GM18868 (cell line): ENCODE measurements around the gene GSX1.
"Not testable (repeated sequence)": the region's sequence is repeated elsewhere in the genome, so short reads cannot be mapped to it uniquely, and the experiment has no call there.

Experiments used
- ATAC-seq: cut with Tn5 transposase; IDR thresholded peaks from one replicate; pipeline ENCODE4 v1.9.1; 2021; ENCODE audit warnings: mild to moderate bottlenecking, moderate library complexity; ENCODE audit not compliant: unreplicated experiment

Gene GSX1

DNA sequence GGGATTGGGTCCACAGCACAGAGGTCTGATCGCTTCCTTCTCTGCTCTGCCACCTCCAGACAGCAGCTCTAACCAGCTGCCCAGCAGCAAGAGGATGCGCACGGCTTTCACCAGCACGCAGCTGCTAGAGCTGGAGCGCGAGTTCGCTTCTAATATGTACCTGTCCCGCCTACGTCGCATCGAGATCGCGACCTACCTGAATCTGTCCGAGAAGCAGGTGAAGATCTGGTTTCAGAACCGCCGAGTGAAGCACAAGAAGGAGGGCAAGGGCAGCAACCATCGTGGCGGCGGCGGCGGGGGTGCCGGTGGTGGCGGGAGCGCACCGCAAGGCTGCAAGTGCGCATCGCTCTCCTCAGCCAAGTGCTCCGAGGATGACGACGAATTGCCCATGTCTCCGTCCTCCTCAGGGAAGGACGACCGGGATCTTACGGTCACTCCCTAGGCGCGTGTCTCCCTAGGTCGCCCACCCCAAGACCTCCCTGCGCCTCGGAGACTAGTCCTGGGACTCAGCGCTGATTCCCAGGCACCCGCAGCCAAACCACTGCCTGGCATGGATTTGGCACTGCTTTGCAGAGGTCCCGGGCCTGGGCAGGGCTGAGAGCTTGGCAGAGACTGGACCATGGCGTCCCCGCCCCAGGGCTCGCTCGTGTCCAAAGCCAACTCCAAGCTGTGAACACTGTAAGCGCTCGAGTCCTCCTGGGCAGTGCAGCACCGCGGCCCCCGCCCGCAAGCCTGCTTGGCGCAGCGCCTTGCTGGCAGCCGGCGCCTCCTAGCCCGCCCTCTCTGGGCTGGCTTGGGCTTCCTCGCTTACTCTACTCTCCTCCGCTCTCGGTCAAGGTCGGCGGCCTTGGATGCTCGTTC is 1.5 kb downstream of the GSX1 start:
- no peak for ATAC-seq

DNA sequence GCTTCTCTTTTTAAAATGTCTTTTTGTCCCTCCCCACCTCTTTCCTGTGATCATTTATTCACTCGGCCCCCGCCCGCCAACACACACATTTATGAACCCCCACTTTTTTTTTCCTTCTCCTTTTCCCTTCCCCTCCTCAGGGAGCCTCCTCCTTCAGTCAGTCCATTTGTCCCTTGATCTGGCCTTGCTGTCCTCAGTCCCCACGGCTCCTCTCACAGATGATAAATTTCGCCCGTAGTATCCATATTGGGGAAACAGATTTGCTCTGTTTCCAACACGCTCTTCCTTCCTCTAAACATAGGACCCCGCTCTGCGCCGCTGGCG is 2.0 kb downstream of the GSX1 start:
- no peak for ATAC-seq

DNA sequence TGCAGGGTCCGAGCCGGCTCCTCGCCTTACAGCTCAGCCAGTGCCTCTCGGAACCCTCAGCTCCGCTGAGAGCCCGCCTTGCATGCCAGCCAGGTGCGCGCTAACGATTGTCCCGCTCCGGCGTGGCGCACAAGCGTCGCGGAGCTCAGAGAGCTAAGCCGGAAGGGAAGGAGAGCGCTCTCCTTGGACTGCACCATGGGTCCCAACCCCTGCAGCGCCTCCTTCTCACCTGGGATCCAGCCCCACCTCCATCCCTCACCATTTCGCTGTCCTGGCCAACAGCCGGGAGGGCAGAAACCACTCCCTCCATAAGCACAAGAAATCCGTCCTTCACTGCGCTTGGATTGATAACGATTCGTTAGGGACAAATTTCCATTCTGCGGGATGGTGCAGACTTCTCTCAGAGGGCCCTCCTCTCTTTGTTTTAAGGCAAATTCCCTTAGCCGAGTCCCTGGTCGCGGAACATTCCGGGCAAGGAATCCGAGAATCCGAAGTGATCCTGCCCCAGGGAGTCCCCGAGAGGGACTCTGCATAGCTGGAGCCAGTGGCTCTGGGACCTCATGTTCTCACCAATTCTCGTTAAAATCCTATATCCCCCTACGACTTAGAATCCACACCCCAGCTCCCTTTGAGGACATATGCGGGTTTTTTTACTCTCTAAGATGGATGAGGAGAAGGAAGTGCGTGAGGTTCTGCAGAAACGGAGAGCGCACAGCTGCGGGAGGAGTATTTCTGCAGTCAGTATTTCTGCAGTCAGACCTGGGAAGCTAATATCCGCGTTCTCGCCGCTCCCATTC is 2.8 kb downstream of the GSX1 start:
- ATAC-seq: no peak

DNA sequence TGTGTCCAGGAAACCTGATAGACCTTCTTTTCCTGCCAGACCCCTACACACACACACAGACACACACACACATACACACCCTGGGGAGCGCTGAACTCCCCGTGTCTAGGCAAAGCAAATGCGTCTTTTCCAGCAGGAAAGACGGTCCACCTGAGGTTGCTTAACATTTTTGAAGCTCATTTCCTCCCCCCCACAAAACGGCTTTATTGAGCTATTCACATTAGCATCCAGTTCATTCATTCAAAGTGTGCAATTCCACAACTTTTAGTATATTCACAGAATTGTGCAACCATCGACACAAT is 3.4 kb downstream of the GSX1 start:
- no peak for ATAC-seq

DNA sequence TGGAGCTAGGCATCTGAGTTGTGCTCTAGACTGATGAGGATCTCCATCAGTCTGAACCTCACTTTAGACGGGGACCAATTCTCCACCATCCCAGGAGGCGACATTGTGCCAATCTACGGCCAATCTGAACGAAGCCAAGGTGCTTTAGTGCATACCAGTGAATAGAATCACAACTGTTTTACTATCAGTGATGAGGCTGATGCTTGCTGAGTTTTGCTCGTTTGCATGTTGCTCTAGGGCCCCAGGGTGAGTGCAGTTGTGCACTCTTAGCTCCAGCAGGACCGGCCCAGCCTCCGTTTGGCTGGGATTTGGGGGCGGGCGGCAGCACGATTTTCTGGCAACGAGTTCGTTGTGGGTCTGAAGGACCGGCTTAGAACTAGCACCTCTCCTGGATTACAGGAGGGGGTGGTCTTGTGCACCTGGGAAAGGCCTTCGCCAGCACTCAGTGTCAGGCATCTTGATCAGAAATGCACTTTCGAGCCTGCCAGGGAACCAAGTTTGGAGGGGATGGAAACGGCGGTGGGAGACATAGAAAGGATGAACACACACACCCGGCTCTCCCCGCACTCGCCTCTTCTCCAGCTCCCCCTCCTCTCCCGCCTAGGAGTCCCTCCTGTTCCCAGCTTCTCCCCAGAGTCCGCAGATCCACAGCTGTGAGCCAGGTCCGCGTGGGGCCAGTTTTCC is 4.4 kb downstream of the GSX1 start:
- no peak for ATAC-seq

DNA sequence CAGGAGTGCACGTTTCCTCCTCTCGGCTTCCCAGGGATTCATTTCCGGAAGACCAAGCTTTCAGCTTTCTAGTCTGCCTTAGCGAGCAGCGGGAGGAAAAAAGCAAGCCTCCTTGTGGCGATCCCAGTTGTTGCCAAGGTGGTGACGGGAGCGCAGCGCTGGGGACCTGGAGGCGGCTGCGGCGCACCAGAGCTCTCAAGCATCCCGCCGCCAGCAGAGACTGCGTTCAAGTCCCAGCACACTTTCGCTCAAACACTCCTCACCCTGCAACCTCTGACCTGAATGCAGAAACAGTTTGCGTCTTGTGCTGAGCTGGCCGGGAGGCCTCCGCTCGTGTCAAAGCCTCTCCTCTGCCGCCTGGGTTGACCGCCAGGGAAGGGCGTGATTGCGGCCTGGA is 4.9 kb downstream of the GSX1 start:
- ATAC-seq: no peak

DNA sequence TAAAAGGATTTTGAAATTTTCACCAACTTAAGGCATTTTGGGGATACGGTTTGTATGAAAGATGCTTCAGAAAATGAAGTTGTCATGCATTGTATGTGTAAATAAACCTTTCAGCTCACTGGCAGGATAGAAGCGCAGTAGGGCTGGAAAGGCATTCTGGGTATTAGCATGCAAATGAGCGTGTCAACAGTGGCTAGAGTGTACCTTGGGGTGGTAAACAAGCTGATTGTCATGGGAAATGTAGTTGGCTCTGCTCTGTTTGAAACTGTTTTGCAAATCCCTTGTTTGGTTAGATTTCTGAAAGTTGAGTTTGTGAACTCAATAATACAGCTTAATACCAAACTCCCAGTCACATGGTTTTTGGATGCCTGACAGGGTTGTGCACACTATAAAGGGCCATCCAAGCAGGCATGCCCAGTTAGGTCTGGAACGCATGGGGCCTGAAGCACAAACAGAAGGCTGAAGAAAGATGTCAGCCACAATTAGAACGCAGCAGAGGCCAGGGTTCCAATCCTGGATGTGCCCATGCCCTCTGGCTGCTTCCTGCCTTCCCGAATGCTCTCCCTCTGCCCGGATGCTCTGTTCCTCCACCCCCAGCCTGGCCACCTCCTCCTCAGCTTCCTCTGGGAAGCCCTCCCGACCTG is 14.6 kb downstream of the GSX1 start:
- ATAC-seq: no peak

DNA sequence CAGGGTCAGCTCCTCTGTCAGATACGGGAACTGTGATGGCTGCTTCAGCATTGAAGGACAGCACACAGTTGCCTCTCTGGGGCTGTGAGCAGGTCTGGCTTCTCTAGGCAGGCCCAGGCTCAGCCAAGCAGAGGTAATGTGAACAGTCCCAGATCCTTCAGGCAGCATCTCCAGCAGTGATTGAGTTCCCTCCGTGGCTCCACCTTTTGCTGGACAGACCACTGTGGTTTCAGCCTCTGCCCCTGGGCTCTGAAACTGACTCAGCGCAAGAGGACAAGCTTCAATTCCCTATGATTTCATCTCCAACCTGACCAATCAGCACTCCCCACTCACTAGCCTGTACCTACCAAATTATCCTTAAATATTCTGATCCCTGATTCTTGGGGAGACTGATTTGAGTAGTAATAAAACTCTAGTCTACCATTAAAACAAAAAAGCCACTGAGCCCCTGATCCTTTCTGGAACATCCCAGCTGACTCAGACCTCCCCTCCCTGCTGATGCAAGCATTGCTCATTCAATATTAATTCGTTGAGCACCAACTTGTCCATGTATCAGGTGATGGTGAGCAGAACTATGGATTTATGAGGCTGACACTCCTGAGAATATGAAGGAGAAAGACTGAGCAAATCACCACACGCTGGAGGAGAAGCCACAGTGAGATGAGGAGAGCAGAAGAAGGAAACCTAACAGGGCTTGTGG is 16.7 kb downstream of the GSX1 start:
- no peak for ATAC-seq

DNA sequence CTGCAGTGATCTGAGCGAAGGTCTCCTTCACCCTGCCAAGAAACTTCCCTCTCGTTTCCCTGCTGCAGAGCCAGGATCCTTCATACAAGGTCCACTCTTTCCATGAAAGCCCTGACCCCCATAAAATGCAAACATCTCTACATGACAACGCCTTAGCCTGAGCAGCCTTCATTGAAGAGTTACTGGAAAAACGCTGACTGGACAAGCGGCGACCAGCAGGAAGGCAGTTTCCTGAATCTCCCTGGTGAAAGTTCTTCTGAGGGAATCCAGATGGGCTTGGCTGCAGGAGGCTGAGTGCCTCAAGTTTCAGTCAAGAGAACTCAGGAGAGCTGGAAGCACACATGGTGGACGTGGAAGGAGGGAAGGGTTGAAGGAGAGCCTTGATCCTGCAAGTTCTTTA is 17.7 kb downstream of the GSX1 start:
- ATAC-seq: no peak

DNA sequence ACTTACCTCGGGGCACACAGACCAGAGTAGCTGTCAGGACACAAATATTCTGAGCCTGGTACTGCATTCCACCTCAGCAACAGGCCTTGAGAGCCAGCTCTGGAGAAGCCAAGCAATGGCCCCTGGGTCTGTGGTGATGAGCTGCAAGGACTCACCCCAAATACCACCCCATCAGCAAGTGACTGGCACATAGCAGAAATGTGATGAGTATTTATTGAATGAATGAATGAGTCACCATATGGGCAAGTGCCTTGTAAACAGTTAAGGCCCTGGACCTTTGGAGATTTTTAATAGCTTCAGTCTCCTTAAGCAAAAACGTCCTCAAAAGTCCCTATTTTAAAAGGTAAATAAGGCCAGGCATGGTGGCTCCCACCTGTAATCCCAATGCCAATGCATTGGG is 18.2 kb downstream of the GSX1 start:
- no peak for ATAC-seq

DNA sequence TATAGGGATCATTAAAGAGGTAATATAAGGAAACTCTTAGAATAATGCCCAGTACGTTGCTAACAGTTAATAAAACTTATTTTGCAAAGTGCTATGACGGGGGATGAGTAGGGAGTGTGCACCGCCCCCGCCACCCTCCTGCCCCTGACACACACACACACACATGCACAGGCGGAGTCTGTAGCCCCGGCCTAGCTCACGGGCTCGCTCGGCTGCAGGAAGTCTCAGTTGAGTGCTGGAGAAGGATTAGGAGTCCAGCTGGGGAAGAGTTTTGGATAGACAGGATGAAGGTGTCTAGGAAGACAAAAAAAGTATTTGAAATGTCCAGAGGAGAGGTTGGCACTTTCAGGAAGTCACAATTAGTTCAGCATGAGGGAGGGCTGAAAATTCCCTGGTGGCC is 21.5 kb downstream of the GSX1 start:
- no peak for ATAC-seq

DNA sequence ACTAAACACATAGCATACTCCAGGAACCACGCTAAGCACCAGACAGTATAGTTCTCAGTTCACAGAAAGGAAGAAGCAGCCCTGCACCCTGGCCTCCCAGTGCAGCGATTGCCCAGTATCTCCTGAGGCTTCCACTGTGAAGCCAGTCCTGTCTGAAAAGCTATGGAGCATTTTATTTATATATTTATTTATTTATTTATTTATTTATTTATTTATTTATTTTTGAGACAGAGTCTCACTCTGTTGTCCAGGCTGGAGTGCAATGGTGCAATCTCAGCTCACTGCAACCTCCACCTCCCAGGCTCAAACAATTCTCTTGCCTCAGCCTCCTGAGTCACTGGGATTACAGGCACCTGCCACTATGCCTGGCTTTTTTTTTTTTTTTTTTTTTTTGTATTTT is 25.5 kb downstream of the GSX1 start:
- ATAC-seq: not testable (repeated sequence)

DNA sequence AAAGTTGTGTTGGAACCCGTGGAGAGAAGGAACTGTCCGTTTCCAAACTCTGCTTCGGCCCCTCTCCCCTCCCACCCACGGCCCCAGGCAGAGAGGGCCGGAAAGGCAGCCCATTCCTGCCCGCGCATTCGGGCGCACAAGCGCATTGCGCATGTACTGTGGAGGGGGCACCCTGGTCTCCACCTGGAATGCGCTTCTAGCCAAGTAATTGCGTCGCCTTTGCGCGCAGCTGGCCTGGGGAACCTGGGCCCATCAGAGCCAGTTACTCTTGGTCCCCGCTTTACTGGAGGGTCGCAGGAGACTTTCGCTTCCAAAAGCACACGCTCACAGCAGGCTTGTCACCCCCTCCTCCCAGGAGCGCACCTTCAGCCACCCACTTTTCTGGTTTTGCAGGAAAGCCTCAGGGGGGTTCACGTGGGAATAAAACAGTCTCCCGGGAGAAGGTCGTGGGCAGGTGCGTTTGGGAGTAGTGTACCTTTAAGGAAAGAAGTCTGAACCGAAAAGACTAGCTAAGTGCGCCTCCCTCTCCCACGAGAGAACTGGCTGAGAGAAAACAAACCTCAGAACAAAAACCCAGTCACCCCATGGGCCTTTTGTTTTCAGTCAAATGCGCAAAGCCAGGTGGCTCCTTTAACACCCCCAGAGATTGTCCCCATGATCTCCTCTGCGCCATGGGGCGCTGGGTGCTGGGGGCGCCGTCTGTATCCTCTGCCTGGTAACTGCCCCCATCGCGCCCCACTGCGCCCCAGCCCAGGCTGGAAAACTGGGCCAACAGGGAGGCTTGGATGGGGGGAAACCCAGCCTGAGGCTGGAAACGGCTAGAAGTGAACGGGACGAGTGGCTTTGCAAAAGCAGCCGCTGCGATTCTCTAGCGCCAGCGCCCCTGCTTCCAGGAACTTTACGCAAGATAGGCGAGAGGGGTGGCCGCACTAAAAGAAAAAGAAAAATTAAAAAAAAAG is 28.5 kb downstream of the GSX1 start:
- ATAC-seq: no peak

DNA sequence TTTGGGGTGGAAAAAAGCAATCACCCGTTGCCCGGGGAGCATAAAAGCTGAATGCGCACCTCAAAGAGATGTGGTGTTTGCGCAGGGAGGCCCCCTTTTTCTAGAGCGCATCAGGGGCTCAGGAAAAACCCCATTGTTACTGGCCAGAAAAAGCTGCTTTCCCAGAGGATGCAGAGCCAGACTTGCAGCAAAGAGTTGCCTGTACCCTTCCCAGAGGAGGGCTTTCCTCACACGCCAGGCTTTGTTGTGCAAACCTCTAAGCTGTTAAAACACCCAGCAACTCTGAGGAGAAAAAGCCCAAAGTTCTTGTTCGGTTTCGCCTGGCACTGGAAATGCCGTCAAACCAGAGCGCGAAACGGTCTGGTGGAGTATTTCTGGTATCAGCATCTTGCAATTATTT is 29.3 kb downstream of the GSX1 start:
- no peak for ATAC-seq

DNA sequence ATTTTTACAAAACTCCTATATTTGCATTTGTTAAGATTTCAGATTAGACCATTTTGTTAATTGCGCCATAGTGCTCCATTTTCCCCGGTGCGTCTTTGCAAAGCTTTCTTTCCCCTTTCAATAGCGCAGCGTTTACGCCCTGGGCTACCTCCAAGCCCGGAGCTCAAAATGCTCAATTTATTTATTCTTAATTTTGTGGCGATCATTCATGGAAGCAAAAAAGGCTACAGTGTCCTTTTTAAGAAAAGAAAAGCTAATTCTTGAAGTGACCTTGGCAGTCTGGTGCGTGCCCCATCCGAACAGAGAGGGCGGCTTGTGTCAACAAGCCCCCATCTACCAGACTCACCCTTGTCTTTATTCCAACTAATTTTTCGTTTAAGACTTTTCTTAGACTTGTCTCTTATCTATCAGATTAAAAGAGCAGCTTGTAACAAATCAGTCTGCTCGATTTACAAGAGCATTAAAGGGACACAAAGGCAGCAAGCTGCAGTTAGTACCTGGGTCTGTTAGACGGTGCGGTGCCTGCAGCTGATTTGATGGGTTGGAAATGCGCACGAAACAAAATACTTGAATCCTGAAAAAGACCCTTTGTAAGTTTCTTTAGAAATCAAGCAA is 30.1 kb downstream of the GSX1 start:
- no peak for ATAC-seq

DNA sequence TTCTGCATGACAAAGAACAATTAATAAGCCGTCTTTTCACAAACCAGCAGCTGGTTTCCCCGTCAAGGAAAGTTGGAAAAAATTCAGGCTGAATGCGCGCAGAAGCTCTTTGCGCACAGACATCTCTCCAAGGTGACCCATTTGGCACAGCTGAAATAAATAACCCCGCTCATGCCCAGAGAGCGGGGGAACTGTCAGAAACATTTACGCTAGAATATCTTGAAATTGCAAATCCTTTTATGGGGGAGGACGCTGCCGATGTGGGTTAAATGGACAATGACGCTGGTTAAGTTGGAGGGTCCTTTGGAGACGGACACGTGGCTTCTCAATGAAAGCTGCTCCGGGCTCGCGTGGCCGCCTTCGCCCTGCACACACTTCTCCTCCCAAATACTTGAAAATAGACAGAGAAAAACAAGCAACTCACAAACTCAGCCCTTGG is 30.6 kb downstream of the GSX1 start:
- ATAC-seq: no peak

DNA sequence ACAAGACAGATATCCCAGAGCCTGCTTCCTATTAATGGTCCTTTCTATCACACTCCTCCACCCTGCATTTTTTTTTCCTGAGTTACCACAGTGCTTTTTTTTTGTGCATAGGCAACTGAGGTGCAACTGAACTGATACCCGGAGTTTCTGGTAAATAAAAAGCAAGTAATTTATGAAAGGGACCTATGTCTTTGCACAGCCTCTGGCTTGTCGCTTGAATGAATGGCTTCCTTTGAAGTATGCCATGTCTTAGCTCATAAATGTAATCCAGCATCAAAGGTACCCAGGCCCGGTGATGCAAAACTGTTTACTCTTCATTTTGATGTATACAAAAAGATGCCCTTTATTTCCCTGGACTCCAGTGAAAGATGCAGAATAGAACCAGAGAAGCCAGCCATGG is 31.8 kb downstream of the GSX1 start:
- no peak for ATAC-seq

DNA sequence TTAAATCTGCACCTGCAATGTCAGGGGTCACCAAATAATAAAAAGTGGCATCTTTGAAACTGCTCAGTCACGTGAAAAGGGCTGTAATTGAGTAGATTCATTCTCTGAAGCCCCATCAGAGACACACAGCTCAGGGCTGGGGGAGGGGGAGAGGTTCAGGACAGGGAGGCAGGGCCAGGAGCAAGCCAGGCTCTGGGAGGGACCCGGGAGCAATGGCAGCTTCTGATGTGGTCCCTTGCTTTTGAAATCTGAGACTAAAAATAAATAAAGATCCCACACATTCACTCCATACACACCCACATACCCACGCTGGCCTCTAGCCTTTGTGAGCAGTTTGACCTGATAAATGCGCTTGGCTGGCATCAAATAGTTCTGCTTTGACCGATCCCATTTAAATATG is 32.8 kb downstream of the GSX1 start:
- no peak for ATAC-seq
